ENCODE measurements around the gene LRRC18.

Gene LRRC18

DNA sequence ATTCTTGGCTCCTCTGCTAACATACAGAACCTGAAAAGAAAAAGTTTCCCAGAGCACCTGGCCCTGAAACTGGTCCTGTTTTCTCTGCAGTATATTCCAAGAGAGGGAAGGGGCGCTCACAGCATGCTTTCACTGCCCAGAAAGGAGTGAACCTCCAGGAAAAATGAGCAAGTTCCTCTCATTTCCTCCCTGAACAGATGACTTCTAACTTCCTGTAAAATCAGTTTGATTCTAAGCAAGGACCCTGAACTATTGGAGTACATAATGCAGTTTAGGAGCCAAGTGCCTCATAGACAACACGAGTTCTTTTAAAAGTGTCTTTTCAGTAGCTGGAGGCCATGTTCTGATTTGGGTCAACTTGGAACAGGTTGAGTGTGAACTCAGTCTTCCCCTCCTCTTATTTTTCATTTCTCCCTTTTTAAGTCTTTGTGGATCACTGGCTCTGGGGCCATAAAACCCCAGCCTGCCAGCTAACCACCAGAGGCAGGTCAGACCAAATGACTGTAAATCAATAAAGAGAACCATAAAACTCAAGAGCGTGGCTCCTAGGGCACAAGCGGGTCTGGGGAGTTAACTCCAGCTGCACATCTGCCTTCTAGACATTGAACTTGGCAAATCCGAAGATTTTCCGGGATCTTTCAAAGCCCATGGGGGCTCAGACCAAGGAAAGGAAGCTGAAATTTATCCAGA is 5.9 kb upstream of the LRRC18 start:
- DNase-seq, result no peak

DNA sequence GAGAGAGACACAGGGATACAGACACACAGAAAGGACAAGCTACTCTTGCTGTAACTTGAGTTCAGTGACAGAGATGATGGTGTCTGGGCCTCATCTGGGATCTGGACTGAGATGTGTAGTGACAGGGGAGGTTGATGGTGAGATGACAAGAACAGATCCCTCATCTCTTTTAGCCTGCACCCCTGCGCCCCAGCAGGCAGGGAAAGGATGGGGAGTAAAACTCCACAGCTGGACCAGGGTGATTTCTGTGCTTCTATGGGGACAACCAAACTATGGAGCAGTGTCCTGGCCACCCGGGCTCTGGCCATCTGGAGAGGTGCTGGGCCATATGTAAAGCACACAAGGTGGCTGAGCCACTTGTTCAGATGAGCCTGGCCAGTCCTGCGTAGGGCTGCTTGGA is 4.5 kb upstream of the LRRC18 start:
- DNase-seq, result no peak

DNA sequence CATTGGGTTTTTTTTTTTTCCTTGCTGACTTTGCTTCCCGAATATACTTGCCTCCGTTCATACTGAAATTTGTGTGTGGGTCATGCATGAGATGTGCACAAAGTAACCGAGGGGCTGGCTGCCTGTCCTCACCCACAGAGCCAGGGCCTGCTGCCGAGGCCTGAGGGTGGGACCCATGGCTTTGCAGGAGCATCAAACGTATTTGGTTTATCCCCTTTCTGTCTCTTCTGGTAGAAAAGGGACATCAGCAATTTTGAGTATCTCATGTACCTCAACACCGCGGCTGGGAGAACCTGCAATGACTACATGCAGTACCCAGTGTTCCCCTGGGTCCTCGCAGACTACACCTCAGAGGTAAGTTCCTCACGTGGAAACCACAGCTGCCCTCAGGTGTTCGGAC is 3.5 kb upstream of the LRRC18 start:
- no peak for DNase-seq

- no peak for DNase-seq
These were observed 1.9 kb upstream of the LRRC18 start for GRCh38 chr10:48941427-48942075.

GRCh38 chr10:48940958-48941357 is 1.3 kb upstream of the LRRC18 start:
- DNase-seq, result no peak

DNA sequence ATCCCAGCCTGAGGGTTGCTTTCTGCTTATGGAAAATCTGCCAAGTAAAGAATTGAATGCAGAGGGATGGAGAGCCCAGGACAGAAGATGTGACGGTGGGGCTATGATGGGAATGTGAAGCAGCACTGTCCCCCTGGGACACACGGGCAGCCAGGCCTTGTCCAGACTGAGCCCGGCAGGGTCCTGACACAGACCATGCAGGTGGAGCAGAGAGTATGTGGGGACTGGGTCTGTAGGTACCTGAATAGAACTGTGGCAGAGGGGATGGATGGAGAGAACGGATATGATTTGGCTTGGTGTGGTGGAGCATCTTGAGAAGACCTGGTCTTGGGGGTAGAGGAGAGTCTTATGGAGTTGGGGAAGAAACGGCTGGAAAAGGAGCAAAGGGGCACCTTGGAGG is 732 bp upstream of the LRRC18 start:
- DNase-seq, result no peak

GRCh38 chr10:48938990-48939536 is 577 bp downstream of the LRRC18 start:
- DNase-seq, result no peak

DNA sequence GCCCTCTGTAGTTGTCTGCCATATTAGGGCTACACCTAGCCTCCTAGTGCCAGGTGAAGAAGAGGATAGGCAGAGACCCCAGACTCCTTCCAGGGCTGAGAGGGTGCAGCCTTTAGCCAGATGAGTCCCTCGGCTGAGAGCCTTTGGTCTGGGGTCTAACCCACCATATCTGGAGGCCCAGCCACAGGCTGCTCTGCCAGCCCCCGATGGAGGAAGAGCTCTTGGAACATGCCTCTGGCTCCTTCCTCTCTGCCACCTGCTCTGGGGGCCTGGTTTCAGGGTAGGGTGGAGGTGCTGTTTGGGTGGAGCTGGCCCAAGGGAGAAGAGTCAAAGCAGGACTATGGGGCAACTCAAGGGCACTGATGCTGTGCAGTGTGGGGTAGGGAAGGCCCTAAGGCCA is 1.4 kb downstream of the LRRC18 start:
- DNase-seq, result no peak

- no peak for DNase-seq
These were observed 1.8 kb downstream of the LRRC18 start for GRCh38 chr10:48937796-48938195.

- DNase-seq, result no peak
These were observed 4.1 kb downstream of the LRRC18 start for GRCh38 chr10:48935577-48935976.

GRCh38 chr10:48934672-48935501 is 4.8 kb downstream of the LRRC18 start:
- no peak for DNase-seq

DNA sequence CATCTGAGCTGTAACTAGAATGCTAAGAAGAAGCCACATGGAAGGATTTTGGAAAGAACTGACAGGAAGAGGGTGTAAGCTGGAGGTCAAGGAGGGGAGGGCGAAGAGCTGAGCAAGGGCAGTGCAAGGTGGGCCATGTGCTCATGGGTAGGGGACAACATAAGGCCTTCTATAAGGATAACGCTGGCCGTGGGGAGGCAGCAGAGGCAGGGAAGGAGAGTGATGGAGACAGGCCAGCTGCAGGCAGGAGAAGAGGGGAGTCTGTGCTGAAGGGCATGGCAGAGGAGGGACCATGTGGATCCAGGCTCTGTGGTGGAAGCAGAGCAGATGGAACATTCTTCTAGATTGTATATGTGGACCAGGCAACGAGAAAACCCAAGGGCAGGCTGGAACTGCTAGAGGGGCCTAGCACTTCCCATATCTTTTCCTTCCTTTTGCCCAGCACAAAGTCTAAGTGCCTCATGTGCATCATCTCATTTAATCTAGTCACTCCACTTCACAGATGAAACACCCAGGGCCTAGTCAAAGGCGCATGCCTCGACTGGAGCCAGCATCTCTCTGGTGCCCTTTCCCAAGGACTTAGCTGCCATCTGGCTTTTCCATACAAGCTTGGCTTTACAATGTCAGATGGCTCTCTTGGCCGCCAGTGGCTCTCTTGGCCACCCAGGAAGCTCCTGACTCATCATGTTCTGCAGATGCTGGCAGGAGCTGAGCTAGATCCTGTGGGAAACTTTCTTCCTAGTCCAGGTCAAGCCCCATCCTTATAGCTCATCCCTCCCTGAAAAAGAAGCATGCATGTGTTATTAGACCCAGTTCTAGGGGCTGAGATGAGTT is 6.6 kb downstream of the LRRC18 start:
- DNase-seq, result no peak

DNA sequence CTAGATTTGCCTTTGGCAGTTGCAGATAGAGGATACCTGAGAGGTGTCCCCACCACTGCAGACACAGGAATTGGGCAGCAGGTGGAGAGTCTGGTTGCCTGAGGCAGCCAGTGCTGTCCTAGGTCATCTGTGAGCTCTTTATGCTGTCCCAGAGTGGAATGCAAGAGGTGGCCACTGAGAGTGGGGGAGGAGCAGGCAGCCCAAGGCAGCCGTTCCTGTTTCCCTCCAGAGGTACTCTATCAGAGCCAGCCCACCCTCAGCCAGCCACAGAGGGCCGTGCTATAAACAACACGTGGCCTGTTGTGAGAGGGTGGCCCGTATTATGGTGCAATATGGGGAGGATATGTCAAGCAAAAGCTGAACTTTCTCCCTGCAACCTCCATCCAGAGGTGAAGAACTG is 8.5 kb downstream of the LRRC18 start:
- no peak for DNase-seq

DNA sequence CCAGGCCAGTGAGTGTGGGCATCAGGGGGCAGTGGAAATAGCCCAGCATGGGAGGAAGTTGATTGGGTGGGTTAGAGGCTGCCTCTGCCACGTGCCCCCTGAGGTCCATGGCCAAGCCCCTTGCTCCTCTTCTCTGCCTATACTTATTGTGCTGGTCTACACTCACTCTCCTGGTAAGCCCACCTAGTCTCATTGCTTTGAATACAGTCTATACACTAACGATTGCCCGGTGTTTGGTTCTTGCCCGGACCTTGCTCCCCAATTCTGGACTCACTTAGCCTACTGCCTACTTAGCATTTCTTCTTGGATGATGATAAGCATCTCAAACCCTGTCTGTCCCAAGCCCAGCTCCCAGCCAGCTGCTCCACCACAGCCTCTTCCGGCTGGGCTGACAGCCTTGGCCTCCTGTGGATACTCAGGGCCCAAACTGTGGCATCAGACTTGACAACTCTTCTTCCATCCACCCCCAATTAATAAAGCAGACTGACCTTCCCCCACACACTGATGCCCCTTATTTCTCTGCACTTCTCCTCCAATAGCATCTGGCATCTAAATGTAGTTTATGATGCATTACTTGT is 10.1 kb downstream of the LRRC18 start:
- DNase-seq, result no peak

DNA sequence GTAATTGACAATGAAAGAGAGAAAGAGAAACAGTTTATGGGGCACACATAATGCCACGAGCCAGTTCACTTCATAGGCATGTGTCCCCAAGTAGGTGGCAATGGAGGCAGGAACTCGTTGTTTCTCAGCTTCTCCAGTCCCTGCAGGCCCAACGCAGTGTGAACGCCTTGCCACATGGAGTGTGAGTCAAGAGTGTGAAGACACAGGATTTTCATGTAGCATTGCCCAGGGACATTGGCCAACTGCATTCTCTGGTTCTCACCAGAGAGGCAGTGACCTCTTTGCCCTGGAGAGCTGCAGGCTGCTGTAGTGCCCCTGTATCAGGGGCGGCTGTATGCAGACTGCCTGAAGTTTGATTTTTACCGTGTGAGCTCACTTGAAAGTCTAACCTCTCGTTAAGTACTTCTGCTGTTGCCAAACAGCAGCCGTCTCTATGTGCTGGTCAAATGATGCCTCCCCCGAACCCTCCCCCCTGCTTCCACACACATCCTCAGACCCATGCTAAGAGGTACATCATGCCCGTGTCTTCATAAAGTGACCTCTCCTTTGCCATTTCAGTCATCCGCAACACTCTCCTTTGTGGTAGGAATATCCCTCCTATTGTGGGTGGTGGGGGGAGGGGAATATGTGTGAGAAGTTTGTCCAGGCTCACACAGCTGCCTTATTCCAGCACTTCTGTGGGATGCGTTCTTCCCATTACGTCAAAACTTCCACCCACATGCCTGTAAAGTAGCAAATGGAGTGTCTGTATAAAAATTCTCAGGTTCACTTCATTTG is 12.7 kb downstream of the LRRC18 start:
- no peak for DNase-seq

DNA sequence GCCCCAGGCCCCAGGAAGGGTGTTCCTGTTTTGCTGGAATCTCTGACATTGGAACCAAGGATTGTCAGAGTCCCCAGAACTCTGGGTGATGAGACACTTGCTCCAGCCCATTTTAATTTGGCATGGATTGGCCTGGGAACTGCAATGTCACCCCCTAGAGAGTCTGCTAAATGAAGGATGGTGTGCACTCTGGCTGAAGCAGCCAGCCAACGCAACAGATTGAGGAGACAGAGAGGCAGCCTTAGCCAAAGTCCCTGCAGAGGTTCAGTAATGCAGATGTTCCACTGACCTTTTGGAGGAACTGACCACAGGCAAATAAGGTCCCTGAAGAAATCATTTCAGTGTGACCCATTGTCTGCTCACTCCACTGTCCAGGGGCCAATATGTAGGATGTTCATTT is 13.4 kb downstream of the LRRC18 start:
- no peak for DNase-seq

DNA sequence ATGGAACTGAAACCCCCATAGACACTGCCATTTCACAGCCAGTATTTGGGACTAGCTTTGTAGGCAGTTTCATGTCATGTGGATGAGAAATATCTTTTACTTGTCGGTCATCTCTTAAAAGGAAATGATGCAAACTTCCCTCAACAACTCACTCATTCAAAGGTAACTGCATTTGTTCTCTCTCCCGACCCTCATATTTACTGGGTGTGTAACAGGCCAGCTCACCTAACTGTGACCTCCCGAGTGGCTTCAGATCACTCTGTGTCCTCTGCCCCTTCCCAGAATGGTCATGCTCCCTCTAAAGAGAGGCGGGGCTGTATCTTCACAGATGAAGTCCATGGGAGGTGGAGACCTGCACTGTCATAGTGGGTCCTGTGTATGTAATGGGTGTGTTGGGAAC is 14.7 kb downstream of the LRRC18 start:
- no peak for DNase-seq

- DNase-seq, result no peak
These were observed 15.9 kb downstream of the LRRC18 start for GRCh38 chr10:48923748-48924147.

DNA sequence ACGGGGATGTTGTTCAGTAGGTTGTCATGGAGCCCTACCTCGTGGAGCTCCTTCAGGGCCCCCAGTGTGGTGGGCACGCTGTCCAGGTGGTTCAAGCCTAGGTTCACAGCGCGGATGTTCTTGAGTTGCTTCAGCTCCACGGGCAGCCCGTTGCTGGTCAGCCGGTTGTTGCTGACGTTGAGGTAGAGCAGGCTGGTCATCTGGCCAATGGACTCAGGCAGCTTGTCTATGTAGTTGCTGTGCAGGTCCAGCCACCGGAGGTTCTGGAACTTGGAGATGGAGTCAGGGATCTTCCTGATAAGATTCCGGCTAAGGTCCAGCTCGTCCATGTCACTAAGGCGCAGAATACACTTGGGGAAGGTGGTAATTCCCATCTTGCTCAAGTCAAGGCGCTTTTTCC is 26.0 kb downstream of the LRRC18 start:
- no peak for DNase-seq

DNA sequence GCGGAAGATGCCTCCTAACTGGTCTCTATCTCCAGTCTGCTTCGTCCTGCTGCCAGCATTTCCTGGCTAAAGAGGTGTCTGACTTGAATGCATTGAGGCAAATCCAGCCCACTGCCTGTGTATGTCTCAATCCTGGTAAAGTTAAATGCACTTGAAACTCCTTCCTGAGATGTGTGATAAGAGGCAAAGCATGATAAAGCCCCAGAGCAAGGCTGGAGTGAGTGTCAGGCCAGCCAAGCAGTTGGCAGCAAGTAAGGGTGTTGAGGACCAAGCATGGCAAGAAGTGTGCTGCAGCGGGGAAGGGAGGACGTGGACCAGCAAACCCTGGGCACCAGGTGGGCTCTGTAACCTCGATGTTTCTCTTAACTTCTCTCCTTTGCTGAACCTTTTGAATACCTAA is 29.1 kb downstream of the LRRC18 start:
- DNase-seq, result no peak

DNA sequence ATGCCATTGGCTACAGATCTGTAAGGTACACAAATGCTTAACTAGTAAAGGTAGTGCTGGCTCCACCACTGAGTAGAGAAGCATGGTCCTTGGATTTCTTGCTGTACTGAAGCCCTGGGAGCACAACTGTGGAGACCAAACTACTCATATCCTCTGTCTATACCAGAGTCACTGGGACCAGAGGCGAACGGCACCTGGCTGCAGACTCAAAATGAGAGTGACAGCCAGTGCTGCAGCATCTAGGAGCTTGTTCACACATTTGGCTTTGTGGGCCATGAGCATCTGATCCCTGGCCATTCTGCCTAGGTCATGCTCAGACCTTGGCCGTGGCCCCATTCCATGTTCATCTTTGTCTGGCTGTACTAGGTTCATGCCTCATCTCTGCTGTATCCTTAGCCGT is 31.9 kb downstream of the LRRC18 start:
- DNase-seq, result no peak

DNA sequence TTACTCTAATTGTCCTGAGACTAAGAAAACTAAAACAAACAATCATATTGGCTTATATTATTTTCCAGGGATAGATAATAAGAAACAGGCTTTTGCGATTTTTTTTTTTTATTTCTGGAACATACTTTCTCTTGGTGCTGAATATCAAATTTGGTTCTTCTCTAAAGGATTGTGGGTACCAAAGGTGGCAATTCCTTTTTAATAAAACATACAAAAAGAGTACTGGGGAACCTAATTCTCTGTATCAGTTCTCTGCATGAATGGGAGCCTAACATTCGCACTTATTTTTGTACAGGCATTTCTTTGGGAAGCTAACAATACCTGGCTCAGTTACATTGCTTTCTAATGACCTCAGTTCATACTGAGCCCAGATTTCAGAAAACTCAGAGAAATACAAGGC is 32.8 kb downstream of the LRRC18 start:
- no peak for DNase-seq
